Mucosa of descending colon (tissue), 3 donors: ENCODE results near the gene PDE4B. TPM values are rescaled to one million over a fixed set of nuclear protein-coding genes. Genes with fewer than 3 reads are reported as not detected.

Experiments
- ATAC-seq: fragments of 200-7000 bp; cut with Tn5 transposase; one replicate; pipeline ENCODE4 v1.9.1; 2020; ENCODE audit warnings: mild to moderate bottlenecking, moderate library complexity
- DNase-seq, 3 donors: peaks; one replicate each; pipeline ENCODE4 v3.0.0-alpha.2; 2020
- H3K36me3 ChIP-seq: fragments of 200-600 bp; one replicate; pipeline ENCODE4 v1.8.0; 2021; ENCODE audit warnings: low read depth, mild to moderate bottlenecking
- H3K4me1 ChIP-seq: fragments of 200-600 bp; one replicate; pipeline ENCODE4 v1.8.0; 2021; ENCODE audit warnings: low read depth, mild to moderate bottlenecking
- H3K4me3 ChIP-seq: fragments of 200-600 bp; one replicate; pipeline ENCODE4 v1.8.0; 2021; ENCODE audit warnings: mild to moderate bottlenecking
- H3K9me3 ChIP-seq: fragments of 200-600 bp; one replicate; pipeline ENCODE4 v1.8.0; 2021; ENCODE audit warnings: mild to moderate bottlenecking
- intact Hi-C, 2 donors: fragments of 100-400 bp; cut with DNase I in 1 of 2; cut with micrococcal nuclease in 1 of 2; formaldehyde crosslinking; loops; one replicate each; pipeline versions ENCODE4 v1.11.0 to v1.11.1; 2022; cut with DNase I, micrococcal nuclease
- total RNA-seq, 3 donors: library from RNA; stranded (reverse); fragmentation: NEBNext Ultra II Directional in 2 of 3; extraction: Animal tissue kit (Norgen Biotek cat#: 25700) in 2 of 3; gene quantifications; one replicate each; pipeline versions ENCODE4 v1.2.1 to v1.2.4, GENCODE V29; 2021 to 2023
- TF ChIP-seq, protein P1 (sequence below): fragments of 200-600 bp; IDR thresholded peaks from one replicate; pipeline ENCODE4 v1.8.0; 2022; ENCODE audit warnings: antibody characterized with exemption, mild to moderate bottlenecking
- donor health status: DM: no; HTN: no; CAD: no; lungs with moderate emphysema.
- donor health status: DM: no; HTN: no; CAD: no.
- donor health status: DM: no; HTN: yes; CAD: no.

PDE4B gene
- total RNA-seq, 3 donors from 2014 or later, result 3.4 to 6.6 (median 4.9) TPM

DNA sequence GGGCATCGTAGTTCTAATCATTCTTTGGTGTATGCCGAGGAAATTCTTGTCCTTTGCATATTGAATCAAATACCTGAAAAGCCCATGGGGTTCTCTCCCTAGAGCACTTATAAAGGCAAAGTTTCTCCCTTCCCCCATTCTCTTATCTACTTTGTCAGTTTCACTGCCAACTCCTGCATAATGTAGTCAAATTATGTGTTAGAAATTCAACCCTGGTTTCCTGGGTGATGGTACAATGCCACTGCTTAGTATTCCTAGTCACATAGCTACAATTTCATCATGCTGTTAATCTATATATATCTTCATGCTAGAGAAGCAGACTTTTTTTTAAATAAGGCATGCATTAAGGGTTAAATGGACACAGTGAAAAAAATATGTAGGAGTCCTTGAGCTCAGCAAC lies 119.0 kb downstream of the PDE4B start:
- DNase-seq (no peak), ATAC-seq (no peak)
- TF ChIP-seq, protein P1, sequence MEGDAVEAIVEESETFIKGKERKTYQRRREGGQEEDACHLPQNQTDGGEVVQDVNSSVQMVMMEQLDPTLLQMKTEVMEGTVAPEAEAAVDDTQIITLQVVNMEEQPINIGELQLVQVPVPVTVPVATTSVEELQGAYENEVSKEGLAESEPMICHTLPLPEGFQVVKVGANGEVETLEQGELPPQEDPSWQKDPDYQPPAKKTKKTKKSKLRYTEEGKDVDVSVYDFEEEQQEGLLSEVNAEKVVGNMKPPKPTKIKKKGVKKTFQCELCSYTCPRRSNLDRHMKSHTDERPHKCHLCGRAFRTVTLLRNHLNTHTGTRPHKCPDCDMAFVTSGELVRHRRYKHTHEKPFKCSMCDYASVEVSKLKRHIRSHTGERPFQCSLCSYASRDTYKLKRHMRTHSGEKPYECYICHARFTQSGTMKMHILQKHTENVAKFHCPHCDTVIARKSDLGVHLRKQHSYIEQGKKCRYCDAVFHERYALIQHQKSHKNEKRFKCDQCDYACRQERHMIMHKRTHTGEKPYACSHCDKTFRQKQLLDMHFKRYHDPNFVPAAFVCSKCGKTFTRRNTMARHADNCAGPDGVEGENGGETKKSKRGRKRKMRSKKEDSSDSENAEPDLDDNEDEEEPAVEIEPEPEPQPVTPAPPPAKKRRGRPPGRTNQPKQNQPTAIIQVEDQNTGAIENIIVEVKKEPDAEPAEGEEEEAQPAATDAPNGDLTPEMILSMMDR, result no peak
- H3K4me1 ChIP-seq, result no peaks in the 10 kb centered on the region
- intact Hi-C loops, result no loop called here
- H3K36me3 ChIP-seq, result no peaks in the 10 kb centered on the region
- H3K9me3 ChIP-seq, result no peaks in the 10 kb centered on the region
- H3K4me3 ChIP-seq, result no peak overlapping the region

DNA sequence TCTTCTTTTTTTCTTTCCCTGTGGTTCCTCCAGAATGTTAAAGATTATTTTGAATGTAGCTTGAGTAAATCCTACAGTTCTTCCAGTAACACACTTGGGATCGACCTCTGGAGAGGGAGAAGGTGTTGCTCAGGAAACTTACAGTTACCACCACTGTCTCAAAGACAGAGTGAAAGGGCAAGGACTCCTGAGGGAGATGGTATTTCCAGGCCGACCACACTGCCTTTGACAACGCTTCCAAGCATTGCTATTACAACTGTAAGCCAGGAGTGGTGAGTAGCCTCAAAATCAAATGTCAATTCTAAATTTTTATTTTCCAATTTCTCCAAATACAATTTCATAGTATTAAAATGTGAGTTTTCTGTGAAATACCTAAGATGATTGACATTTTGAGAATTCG lies 125.9 kb downstream of the PDE4B start:
- no peak for ATAC-seq
- H3K4me3 ChIP-seq, result no peak overlapping the region
- intact Hi-C loops, result no loop called here
- no peak for DNase-seq
- TF ChIP-seq, protein P1, result no peak
- no peaks in the 10 kb centered on the region for H3K36me3 ChIP-seq
- H3K4me1 ChIP-seq, result no peaks in the 10 kb centered on the region
- no peaks in the 10 kb centered on the region for H3K9me3 ChIP-seq

DNA sequence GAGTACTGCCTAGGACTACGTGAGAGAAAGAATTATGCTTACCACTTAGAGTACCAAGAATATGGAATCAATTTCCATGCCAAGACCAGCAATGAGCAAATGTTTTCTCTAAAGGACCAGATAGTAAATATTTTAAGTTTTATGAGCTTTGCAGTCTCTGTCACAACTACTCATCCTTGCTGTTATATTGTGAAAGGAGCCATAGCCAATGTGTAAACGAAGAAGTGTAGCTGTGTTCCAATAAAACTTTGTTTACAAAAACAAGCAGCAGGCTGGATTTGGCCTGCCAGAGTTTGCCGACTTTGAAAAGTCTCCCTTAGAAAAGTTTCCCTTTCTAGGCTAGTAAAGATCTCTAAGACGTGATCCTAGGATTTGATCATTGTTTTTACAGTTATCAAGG lies 128.8 kb downstream of the PDE4B start:
- no peaks in the 10 kb centered on the region for H3K4me1 ChIP-seq
- TF ChIP-seq, protein P1, result no peak
- intact Hi-C loops, result no loop called here
- H3K4me3 ChIP-seq, result no peak overlapping the region
- ATAC-seq (no peak), DNase-seq (no peak)
- H3K9me3 ChIP-seq, result no peaks in the 10 kb centered on the region
- no peaks in the 10 kb centered on the region for H3K36me3 ChIP-seq

DNA sequence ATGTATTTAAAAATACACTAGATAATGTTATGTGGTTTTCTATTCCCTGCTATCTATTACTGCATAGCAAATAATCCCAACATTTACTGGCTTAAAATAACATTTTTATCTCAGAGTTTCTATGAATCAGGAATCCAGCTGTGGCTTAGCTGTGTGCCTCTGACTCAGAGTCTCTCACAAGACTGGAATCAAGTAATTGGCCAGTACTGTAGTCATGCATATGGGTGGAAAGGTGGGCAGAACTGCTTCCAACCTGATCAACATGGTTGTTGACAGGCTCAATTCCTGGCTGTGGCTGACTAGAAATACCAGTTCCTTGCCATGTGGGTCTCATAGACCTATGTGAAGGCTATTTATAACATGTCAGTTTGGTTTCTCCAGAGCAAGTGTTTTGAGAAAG lies 131.8 kb downstream of the PDE4B start:
- ATAC-seq (no peak), DNase-seq (no peak)
- Histone ChIP-seq H3K4me1 (no peaks in the 10 kb centered on the region), H3K36me3 (no peaks in the 10 kb centered on the region), H3K9me3 (no peaks in the 10 kb centered on the region), H3K4me3 (no peak overlapping the region)
- intact Hi-C loops, result no loop called here
- TF ChIP-seq, protein P1, result no peak

DNA sequence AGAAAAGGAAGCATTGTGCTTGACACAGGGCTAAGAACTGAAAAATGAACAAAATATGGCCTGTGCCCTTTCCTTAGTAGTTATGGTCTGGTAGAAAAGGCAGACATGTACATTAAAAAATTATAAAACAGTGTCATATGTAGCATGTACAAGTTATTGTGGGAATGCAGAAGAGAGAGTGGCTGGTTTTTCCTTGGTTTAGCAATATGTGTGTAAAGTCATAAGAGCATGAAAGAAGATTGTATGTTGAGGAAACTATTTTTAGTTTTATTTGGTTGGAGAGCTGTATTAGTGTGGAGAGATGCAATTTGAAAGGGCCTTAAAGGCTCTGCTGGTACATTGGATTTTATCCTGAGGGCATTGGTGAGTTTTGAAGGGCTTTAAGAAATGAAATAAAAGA lies 145.8 kb downstream of the PDE4B start:
- no peaks in the 10 kb centered on the region for H3K4me1 ChIP-seq
- H3K9me3 ChIP-seq, result no peaks in the 10 kb centered on the region
- intact Hi-C loops, result no loop called here
- ATAC-seq, result no peak
- DNase-seq, result no peak
- no peaks in the 10 kb centered on the region for H3K36me3 ChIP-seq
- H3K4me3 ChIP-seq, result no peak overlapping the region
- TF ChIP-seq, protein P1, result no peak

DNA sequence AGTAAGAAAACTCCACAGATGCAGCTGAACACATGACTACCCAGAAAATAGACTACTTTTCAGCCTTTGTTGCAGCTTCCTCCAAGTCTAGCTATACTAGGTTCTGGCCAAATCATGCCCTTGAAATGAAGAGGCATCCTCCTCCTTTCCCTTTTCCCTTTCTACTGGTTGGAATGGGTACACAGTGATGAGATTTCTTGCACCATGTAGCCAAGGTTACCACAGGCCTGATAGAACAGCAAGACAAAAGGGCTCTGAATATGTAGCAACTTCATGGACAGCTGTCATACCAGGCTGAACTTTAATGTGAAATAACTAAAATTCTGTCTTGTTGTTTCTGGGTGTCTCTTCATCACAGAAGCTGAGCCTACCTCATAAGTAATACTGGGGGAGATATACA lies 146.5 kb downstream of the PDE4B start:
- Histone ChIP-seq H3K4me1 (no peaks in the 10 kb centered on the region), H3K36me3 (no peaks in the 10 kb centered on the region), H3K4me3 (no peak overlapping the region), H3K9me3 (no peaks in the 10 kb centered on the region)
- TF ChIP-seq, protein P1, result no peak
- intact Hi-C loops, result no loop called here
- no peak for DNase-seq
- no peak for ATAC-seq
